Activated CD8-positive, alpha-beta T cell treated with anti-CD3 and anti-CD28 coated beads, Interleukin-2, amount 10 ng/mL, durations not matched to agents 7 days and 5 days (primary cell): ENCODE results near the gene PYDC1. TPM values are rescaled to one million over a fixed set of nuclear protein-coding genes. Genes with fewer than 3 reads are reported as not detected.
"Not testable (repeated sequence)": the region's sequence is repeated elsewhere in the genome, so short reads cannot be mapped to it uniquely, and the experiment has no call there.

Source experiments
- ATAC-seq: fragments of 150-1000 bp; cut with Tn5 transposase; one replicate; pipeline ENCODE4 v1.10.0; 2021; ENCODE audit warnings: moderate library complexity
- CTCF ChIA-PET: fragments of 350-600 bp; sonication (Branson Sonifier 250); formaldehyde crosslinking; loops from one replicate; lab custom pipeline; 2021; ENCODE audit warnings: antibody characterized with exemption; lab: Charles Lee
- POLR2A ChIA-PET: fragments of 350-600 bp; sonication (Branson Sonifier 250); formaldehyde crosslinking; loops from one replicate; lab custom pipeline; 2021; ENCODE audit warnings: antibody characterized with exemption; lab: Charles Lee
- DNase-seq: peaks from one replicate; pipeline ENCODE4 v3.0.0-alpha.2; 2020
- H3K27ac Mint-ChIP-seq: one replicate; pipeline ENCODE4 v1.8.0; 2021; ENCODE audit warnings: mild to moderate bottlenecking, mixed read lengths
- H3K27me3 Mint-ChIP-seq: one replicate; pipeline ENCODE4 v1.8.0; 2021; ENCODE audit warnings: low read depth, mixed read lengths
- H3K36me3 Mint-ChIP-seq: one replicate; pipeline ENCODE4 v1.8.0; 2021; ENCODE audit warnings: low read depth, mixed read lengths
- H3K4me1 Mint-ChIP-seq: one replicate; pipeline ENCODE4 v1.8.0; 2021; ENCODE audit warnings: low read depth, mixed read lengths
- H3K4me3 Mint-ChIP-seq: one replicate; pipeline ENCODE4 v1.8.0; 2021; ENCODE audit warnings: mild to moderate bottlenecking, mixed read lengths
- H3K9me3 Mint-ChIP-seq: one replicate; pipeline ENCODE4 v1.8.0; 2022; ENCODE audit warnings: mixed read lengths; ENCODE audit not compliant: insufficient read depth
- total RNA-seq, 2 experiments: library from RNA; stranded (reverse); gene quantifications; one replicate each; pipeline ENCODE4 v1.2.3, GENCODE V29; 2021

Gene PYDC1
- total RNA-seq, 2 experiments from 2014 or later = not detected

- Mint-ChIP-seq H3K27ac (no peak overlapping the region), H3K36me3 (peaks cover 4% of the 10 kb centered on the region), H3K4me1 (peaks cover 16% of the 10 kb centered on the region), H3K9me3 (no peaks in the 10 kb centered on the region), H3K4me3 (no peak overlapping the region), H3K27me3 (peaks cover 11% of the 10 kb centered on the region)
- ATAC-seq (no peak), DNase-seq (no peak)
- ChIA-PET CTCF (no interaction called here), POLR2A (no interaction called here)
These were observed 29.4 kb upstream of the PYDC1 start for GRCh38 chr16:31246296-31246695.

- H3K4me1 Mint-ChIP-seq, POLR2A ChIA-PET, H3K9me3 Mint-ChIP-seq, H3K27ac Mint-ChIP-seq, CTCF ChIA-PET, DNase-seq, ATAC-seq, H3K4me3 Mint-ChIP-seq, H3K36me3 Mint-ChIP-seq: not testable (repeated sequence)
- H3K27me3 Mint-ChIP-seq = peaks cover 13% of the 10 kb centered on the region
These were observed 28.7 kb upstream of the PYDC1 start for GRCh38 chr16:31245598-31245997.

GRCh38 chr16:31243734-31244670, 27.1 kb upstream of the PYDC1 start:
- CTCF ChIA-PET = no interaction called here
- ATAC-seq (no peak), DNase-seq (no peak)
- H3K9me3 Mint-ChIP-seq = no peaks in the 10 kb centered on the region
- POLR2A ChIA-PET = interaction anchor here (0.7 to 1.3 kb wide), 2 partner anchors 15 to 29 kb away, joined by 3 to 4 read pairs; no protein-coding TSS in a partner anchor
- no peak overlapping the region for H3K27ac Mint-ChIP-seq
- no peaks in the 10 kb centered on the region for H3K36me3 Mint-ChIP-seq
- peaks cover 13% of the 10 kb centered on the region for H3K27me3 Mint-ChIP-seq
- H3K4me1 Mint-ChIP-seq = no peaks in the 10 kb centered on the region
- H3K4me3 Mint-ChIP-seq = no peak overlapping the region

- POLR2A ChIA-PET = no interaction called here
- Mint-ChIP-seq H3K36me3 (no peaks in the 10 kb centered on the region), H3K27me3 (peaks cover 10% of the 10 kb centered on the region), H3K4me3 (no peak overlapping the region), H3K9me3 (no peaks in the 10 kb centered on the region), H3K4me1 (no peaks in the 10 kb centered on the region), H3K27ac (no peak overlapping the region)
- DNase-seq (no peak), ATAC-seq (no peak)
- CTCF ChIA-PET = no interaction called here
These were observed 25.3 kb upstream of the PYDC1 start for GRCh38 chr16:31242206-31242605.

- DNase-seq (no peak), ATAC-seq (no peak)
- ChIA-PET CTCF (no interaction called here), POLR2A (interaction anchor here (0.6 kb wide), 1 partner anchor 24 kb away, joined by 3 read pairs; no protein-coding TSS in a partner anchor)
- Mint-ChIP-seq H3K27me3 (peaks cover 11% of the 10 kb centered on the region), H3K4me3 (no peak overlapping the region), H3K4me1 (no peaks in the 10 kb centered on the region), H3K9me3 (no peaks in the 10 kb centered on the region), H3K27ac (no peak overlapping the region), H3K36me3 (no peaks in the 10 kb centered on the region)
These were observed 21.1 kb upstream of the PYDC1 start for GRCh38 chr16:31238041-31238440.

- CTCF ChIA-PET = no interaction called here
- ATAC-seq = no peak
- no peaks in the 10 kb centered on the region for H3K36me3 Mint-ChIP-seq
These were observed 12.6 kb upstream of the PYDC1 start for GRCh38 chr16:31229501-31229900.

GRCh38 chr16:31228206-31228605, 11.3 kb upstream of the PYDC1 start:
- peaks cover 2% of the 10 kb centered on the region for H3K27me3 Mint-ChIP-seq
- H3K27ac Mint-ChIP-seq = no peak overlapping the region
- no peak overlapping the region for H3K4me3 Mint-ChIP-seq
- H3K4me1 Mint-ChIP-seq = no peaks in the 10 kb centered on the region
- ChIA-PET CTCF (interaction anchor here (1.1 kb wide), 1 partner anchor 26 kb away, joined by 3 read pairs; the partner anchor contains the start of gene PYCARD), POLR2A (no interaction called here)
- ATAC-seq = no peak
- no peak for DNase-seq
- no peaks in the 10 kb centered on the region for H3K36me3 Mint-ChIP-seq
- no peaks in the 10 kb centered on the region for H3K9me3 Mint-ChIP-seq

More at GRCh38 chr16:31229501-31229900, 12.6 kb upstream of the PYDC1 start:
- Mint-ChIP-seq H3K27me3 (peaks cover 7% of the 10 kb centered on the region), H3K27ac (no peak overlapping the region), H3K4me1 (no peaks in the 10 kb centered on the region), H3K9me3 (no peaks in the 10 kb centered on the region), H3K4me3 (no peak overlapping the region)
- DNase-seq = no peak
- POLR2A ChIA-PET = no interaction called here

- no peak overlapping the region for H3K27ac Mint-ChIP-seq
- ChIA-PET CTCF (no interaction called here), POLR2A (no interaction called here)
- no peak overlapping the region for H3K4me3 Mint-ChIP-seq
- H3K27me3 Mint-ChIP-seq = peaks cover 16% of the 10 kb centered on the region
- DNase-seq (no peak), ATAC-seq (no peak)
- no peaks in the 10 kb centered on the region for H3K4me1 Mint-ChIP-seq
- H3K9me3 Mint-ChIP-seq = no peaks in the 10 kb centered on the region
- no peaks in the 10 kb centered on the region for H3K36me3 Mint-ChIP-seq
These were observed 8.3 kb upstream of the PYDC1 start for GRCh38 chr16:31225193-31225592.

GRCh38 chr16:31224092-31224955, 7.4 kb upstream of the PYDC1 start:
- no peak for DNase-seq
- ChIA-PET CTCF (no interaction called here), POLR2A (interaction anchor here (0.6 kb wide), 1 partner anchor 47 kb away, joined by 3 read pairs; no protein-coding TSS in a partner anchor)
- no peak for ATAC-seq
- H3K36me3 Mint-ChIP-seq = no peaks in the 10 kb centered on the region
- no peak overlapping the region for H3K27ac Mint-ChIP-seq
- H3K4me3 Mint-ChIP-seq = no peak overlapping the region
- no peaks in the 10 kb centered on the region for H3K4me1 Mint-ChIP-seq
- peaks cover 16% of the 10 kb centered on the region for H3K27me3 Mint-ChIP-seq
- H3K9me3 Mint-ChIP-seq = no peaks in the 10 kb centered on the region

- Mint-ChIP-seq H3K9me3 (no peaks in the 10 kb centered on the region), H3K4me3 (no peak overlapping the region), H3K27me3 (peaks cover 24% of the 10 kb centered on the region), H3K4me1 (no peaks in the 10 kb centered on the region), H3K27ac (no peak overlapping the region), H3K36me3 (no peaks in the 10 kb centered on the region)
- CTCF ChIA-PET = no interaction called here
- POLR2A ChIA-PET = no interaction called here
- no peak for DNase-seq
- no peak for ATAC-seq
These were observed 6.1 kb upstream of the PYDC1 start for GRCh38 chr16:31223044-31223443.

- H3K4me1 Mint-ChIP-seq = peaks cover 5% of the 10 kb centered on the region
- peaks cover 32% of the 10 kb centered on the region for H3K27me3 Mint-ChIP-seq
- H3K27ac Mint-ChIP-seq = no peak overlapping the region
- ChIA-PET POLR2A (interaction anchor here (0.6 kb wide), 1 partner anchor 213 kb away, joined by 3 read pairs; no protein-coding TSS in a partner anchor), CTCF (no interaction called here)
- H3K36me3 Mint-ChIP-seq = no peaks in the 10 kb centered on the region
- H3K9me3 Mint-ChIP-seq = no peaks in the 10 kb centered on the region
- no peak overlapping the region for H3K4me3 Mint-ChIP-seq
- no peak for DNase-seq
- ATAC-seq = no peak
These were observed 4.6 kb upstream of the PYDC1 start for GRCh38 chr16:31221357-31222160.
